K562 (cell line): Measurements from ENCODE around the gene FARSA. TPM values are rescaled to one million over a fixed set of nuclear protein-coding genes. Genes with fewer than 3 reads are reported as not detected.

ENCODE experiments used
- ATAC-seq: fragments of 200-7000 bp; cut with Tn5 transposase; 3 replicates; pipeline ENCODE4 v1.9.1; 2020; ENCODE audit warnings: moderate library complexity
- BruUV-seq: library from RNA; stranded (reverse); fragments of 400-500 nt; replicated peaks from 2 replicates; lab custom pipeline; 2021; lab: Mats Ljungman, UMichigan
- CTCF ChIA-PET: fragments of 300-600 bp; formaldehyde crosslinking; extraction: SDS; loops from one replicate; lab custom pipeline; 2021; ENCODE audit warnings: low intra/inter-chr PET ratio; lab: Yijun Ruan, JAX
- POLR2A ChIA-PET: fragments of 300-600, 350-650 bp; sonication (Branson Sonifier 250); formaldehyde crosslinking; extraction: SDS; loops from one replicate; lab custom pipeline; 2021; ENCODE audit warnings: antibody characterized with exemption, inconsistent platforms; lab: Yijun Ruan, JAX
- DNase-seq, 4 experiments: peaks; one replicate each; pipeline versions ENCODE4 v3.0.0 to v3.0.0-alpha.2; 2011 to 2018; ENCODE audit warnings: low spot score in 3 of 4, mixed read lengths in 3 of 4; ENCODE audit errors: extremely low read depth in 1 of 4
- FAIRE-seq: peaks from 2 replicates; lab custom pipeline; 2011; peaks lifted over from hg19 to GRCh38; lab: Jason Lieb, UNC
- H2AFZ ChIP-seq: 2 replicates; pipeline ENCODE4 v1.6.0; 2011; ENCODE audit warnings: low read depth, low read length, control low read depth, inconsistent platforms
- H3K27ac ChIP-seq: fragments of 200-600 bp; 3 replicates; pipeline ENCODE4 v1.8.0; 2011; ENCODE audit warnings: low read depth, mild to moderate bottlenecking, control low read depth, inconsistent platforms, low read length, moderate library complexity, mixed read lengths; ENCODE audit errors: extremely low read depth
- H3K27me3 ChIP-seq, 2 experiments: fragments of 300-600 bp in 1 of 2; 2 replicates in 1 of 2; 3 replicates in 1 of 2; pipeline versions ENCODE4 v1.6.0 to v1.8.0; 2011; ENCODE audit warnings: inconsistent platforms in 2 of 2, low read length in 2 of 2, mild to moderate bottlenecking in 1 of 2, mixed read lengths in 1 of 2, moderate library complexity in 1 of 2; ENCODE audit not compliant: control insufficient read depth in 2 of 2, insufficient read depth in 2 of 2
- H3K36me3 ChIP-seq: fragments of 300-600 bp; 3 replicates; pipeline ENCODE4 v1.8.0; 2011; ENCODE audit warnings: mild to moderate bottlenecking, low read length, inconsistent platforms; ENCODE audit not compliant: control insufficient read depth, insufficient read depth
- H3K4me1 ChIP-seq, 2 experiments: fragments of 200-600 bp in 1 of 2; replicated peaks in 1 of 2; 2 replicates in 1 of 2; 3 replicates in 1 of 2; pipeline versions ENCODE4 v1.5.1 to v1.8.0; 2011; ENCODE audit warnings: inconsistent platforms in 2 of 2, low read length in 2 of 2, mild to moderate bottlenecking in 1 of 2, mixed read lengths in 1 of 2, moderate library complexity in 1 of 2; ENCODE audit not compliant: control insufficient read depth in 2 of 2, insufficient read depth in 2 of 2
- H3K4me2 ChIP-seq: 2 replicates; pipeline ENCODE4 v1.6.1; 2011; ENCODE audit warnings: low read length, control low read depth, inconsistent platforms, mixed read lengths; ENCODE audit not compliant: insufficient read depth
- H3K4me3 ChIP-seq: fragments of 200-600 bp; sonication (generic), shearing (Covaris generic); 2 replicates; pipeline ENCODE4 v1.5.1; 2016; ENCODE audit warnings: control low read depth, inconsistent platforms
- H3K79me2 ChIP-seq: fragments of 200-600 bp; 3 replicates; pipeline ENCODE4 v1.8.0; 2011; ENCODE audit warnings: low read length, inconsistent platforms; ENCODE audit not compliant: control insufficient read depth, insufficient read depth
- H3K9ac ChIP-seq, 2 experiments: 2 replicates each; pipeline versions ENCODE4 v1.6.0 to v1.6.1; 2011; ENCODE audit warnings: low read depth in 2 of 2, low read length in 2 of 2, control low read depth in 1 of 2, inconsistent platforms in 1 of 2, mild to moderate bottlenecking in 1 of 2, mixed read lengths in 1 of 2; ENCODE audit not compliant: insufficient read depth in 1 of 2
- H3K9me1 ChIP-seq: one replicate; pipeline ENCODE4 v1.6.0; 2011; ENCODE audit warnings: inconsistent platforms, mild to moderate bottlenecking, low read length, moderate library complexity; ENCODE audit not compliant: control insufficient read depth, insufficient read depth
- H3K9me3 ChIP-seq: replicated peaks from 2 replicates; pipeline ENCODE4 v1.5.1; 2011; ENCODE audit warnings: low read depth, low read length, inconsistent platforms; ENCODE audit not compliant: control insufficient read depth, insufficient read depth
- H4K20me1 ChIP-seq: replicated peaks from 2 replicates; pipeline ENCODE4 v1.6.1; 2011; ENCODE audit warnings: low read length, inconsistent platforms, mixed read lengths; ENCODE audit not compliant: control insufficient read depth, insufficient read depth
- ARID4B ChIP-seq: sonication (generic); formaldehyde crosslinking; IDR thresholded peaks from 2 replicates; pipeline ENCODE4 v1.8.0; 2022; ENCODE audit warnings: mild to moderate bottlenecking, missing genetic modification reagents
- CBFA2T3 ChIP-seq: fragments of 450-650 bp; IDR thresholded peaks from 2 replicates; pipeline ENCODE4 v1.6.1; 2017
- CSDE1 ChIP-seq, 2 experiments: fragments of 450-650 bp; IDR thresholded peaks; 2 replicates each; pipeline ENCODE4 v1.6.1; 2016; ENCODE audit warnings: mild to moderate bottlenecking in 1 of 2
- CTCF ChIP-seq, 3 experiments: IDR thresholded peaks in 2 of 3; conservative IDR thresholded peaks in 1 of 3; 2 replicates each; pipeline ENCODE4 v1.5.1; 2011 to 2012; ENCODE audit warnings: low read length in 3 of 3, mild to moderate bottlenecking in 3 of 3, control low read depth in 2 of 3, improper control_type of control experiment in 1 of 3, inconsistent platforms in 1 of 3, low read depth in 1 of 3, mixed read lengths in 1 of 3, moderate library complexity in 1 of 3; ENCODE audit not compliant: insufficient read depth in 2 of 3
- HMGN3 ChIP-seq: IDR thresholded peaks from 2 replicates; pipeline ENCODE4 v1.6.1; 2011; ENCODE audit warnings: borderline replicate concordance, low read depth, mild to moderate bottlenecking, mixed read lengths, low read length; ENCODE audit not compliant: insufficient read length; ENCODE audit errors: extremely low read depth
- MEIS2 ChIP-seq: fragments of 450-650 bp; IDR thresholded peaks from 2 replicates; pipeline ENCODE4 v1.6.1; 2014; ENCODE audit warnings: mild to moderate bottlenecking; ENCODE audit not compliant: partially characterized antibody
- NBN ChIP-seq: fragments of 450-650 bp; IDR thresholded peaks from 2 replicates; pipeline ENCODE4 v1.6.1; 2016; ENCODE audit warnings: low read depth, mild to moderate bottlenecking
- ZNF316 ChIP-seq: fragments of 450-650 bp; IDR thresholded peaks from 2 replicates; pipeline ENCODE4 v1.6.1; 2016
- WGBS: fragments of 100-300 bp; shearing (Covaris generic); methylation state at CpG from one replicate; pipeline ENCODE4 v1.1.6; 2016; ENCODE audit warnings: low coverage, mixed read lengths; ENCODE audit not compliant: insufficient coverage; ENCODE audit errors: missing lambda C conversion rate; 5-methylcytosine and 5-hydroxymethylcytosine counted together
- in situ Hi-C: fragments of 300-500 bp; cut with MboI; formaldehyde crosslinking; loops from 4 replicates; pipeline ENCODE4 v1.15.0; 2018; ENCODE audit warnings: inconsistent platforms, mixed read lengths
- intact Hi-C: fragments of 100-400 bp; cut with micrococcal nuclease; formaldehyde crosslinking; loops from 2 replicates; pipeline ENCODE4 v1.14.2; 2022
- polyA plus RNA-seq, 8 experiments: library from polyadenylated mRNA; depleted of rRNA in 4 of 8; stranded (reverse) in 5 of 8; unstranded in 3 of 8; fragments of >200 nt; fragmentation: Nextera tagmentation in 2 of 8; fragmentation: Illumina TruSeq in 1 of 8; extraction: Ambion mirVana in 2 of 8; extraction: Trizol in 1 of 8; gene quantifications; 2 replicates each; pipeline versions ENCODE4 v1.2.1 to v1.2.3, GENCODE V29; 2011 to 2014; ENCODE audit warnings: inconsistent platforms in 1 of 8, missing spikeins in 1 of 8
- total RNA-seq, 7 experiments: library from RNA; depleted of rRNA in 6 of 7; stranded (reverse); fragments of >200 nt in 6 of 7; fragmentation: Illumina TruSeq in 2 of 7; extraction: Trizol in 2 of 7; gene quantifications; 2 replicates each; pipeline versions ENCODE4 v1.2.1 to v1.2.3, GENCODE V29; 2011 to 2021; ENCODE audit warnings: low replicate concordance in 1 of 7
- TF ChIP-seq, protein P1 (sequence below): IDR thresholded peaks from 2 replicates; pipeline ENCODE4 v1.6.1; 2016; ENCODE audit warnings: missing genetic modification characterization, missing compliant biosample characterization

Gene FARSA
- total and polyA plus RNA-seq, 9 of the 15 experiments (the other 6 are each of a cell fraction or from before 2014, with no cell fraction given), result 25.2 to 237 (median 89.6) TPM

DNA sequence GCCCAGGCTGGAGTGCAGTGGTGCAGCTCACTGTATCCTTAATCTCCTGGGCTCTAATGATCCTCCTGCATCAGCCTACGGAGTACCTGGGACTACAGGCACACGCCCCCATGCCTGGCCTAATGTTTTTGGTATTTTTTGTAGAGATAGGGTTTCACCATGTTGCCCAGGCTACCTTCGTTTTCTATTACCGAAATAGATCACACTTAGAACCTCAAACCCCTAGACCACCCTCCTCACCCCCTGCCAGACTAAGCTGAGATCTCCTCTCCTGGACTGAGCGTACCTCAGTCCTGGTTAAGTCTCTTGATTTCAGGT lies 46.9 kb downstream of the FARSA start (continued):
- TF ChIP-seq ARID4B, result peak; percentile 15; the same call in 1 of the 2 replicates

DNA sequence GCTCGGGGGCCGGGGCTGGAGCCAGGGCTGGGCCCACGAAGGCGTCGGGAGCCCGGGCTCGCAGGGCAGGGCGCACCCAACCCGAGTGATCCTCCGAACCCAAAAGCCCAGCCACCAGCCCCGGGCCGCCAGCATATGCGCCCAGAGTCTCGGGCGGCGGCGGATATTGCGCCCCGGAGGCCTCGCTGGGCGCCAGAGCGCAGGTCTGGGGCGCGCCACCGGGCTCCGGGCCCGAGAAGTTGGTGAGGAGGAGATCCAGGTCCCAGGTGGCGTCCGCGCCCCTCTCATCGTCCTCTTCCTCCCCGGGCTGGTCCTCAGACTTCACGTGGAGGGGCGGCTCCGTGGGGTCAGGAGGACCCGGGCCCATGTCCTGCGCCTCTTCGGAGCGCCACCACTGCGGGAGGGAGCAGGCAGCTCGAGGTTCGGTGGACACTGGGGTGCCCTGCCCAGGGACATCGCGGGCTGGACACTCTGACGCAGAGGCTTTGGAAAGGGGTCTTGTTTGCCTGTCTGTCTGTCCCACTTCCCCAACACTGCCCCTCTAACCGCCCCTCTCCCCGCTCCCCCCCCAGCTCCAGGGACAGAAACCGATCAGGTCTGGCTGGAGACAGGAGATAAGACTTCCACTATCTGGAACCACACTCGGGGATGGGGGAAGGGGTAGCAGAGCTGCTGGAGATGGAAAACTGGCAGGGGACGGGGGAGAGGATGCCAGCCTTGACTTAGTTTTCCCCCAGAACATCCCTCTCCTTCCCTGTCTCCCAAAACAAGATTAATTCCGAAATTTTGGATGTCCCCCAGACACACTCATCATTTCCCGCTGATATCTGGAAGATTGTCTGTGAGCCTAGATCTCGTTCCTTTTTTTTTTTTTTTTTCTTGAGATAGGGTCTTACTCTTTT lies 47.5 kb downstream of the FARSA start:
- peaks cover 5% of the 10 kb centered on the region; the same call in 1 of the 2 replicates for H4K20me1 ChIP-seq
- peak; percentile 11 for ATAC-seq
- no peaks in the 10 kb centered on the region for H3K9me1 ChIP-seq
- H3K4me3 ChIP-seq, result peak overlapping the region; percentile 70
- H3K36me3 ChIP-seq, result peaks cover 30% of the 10 kb centered on the region
- H3K9me3 ChIP-seq, result no peaks in the 10 kb centered on the region
- H3K27ac ChIP-seq, result peak overlapping the region; percentile 96
- no TSS peak for BruUV-seq
- peaks cover 70% of the 10 kb centered on the region for H3K79me2 ChIP-seq
- H3K4me2 ChIP-seq, result peak overlapping the region; percentile 100
- H3K27me3 ChIP-seq, result no peaks in the 10 kb centered on the region
- H2AFZ ChIP-seq, result peak overlapping the region; percentile 73; the same call in 1 of the 2 replicates
- in situ Hi-C loops (no loop called here), intact Hi-C loops (loop anchor here (1.0 to 5.0 kb wide), 4 partner anchors 33 to 81 kb away; partner anchors contain the start of genes CALR, DAND5, MAST1 and SYCE2)
- 0% methylated on average over 42 of the region's 53 CpGs for WGBS
- FAIRE-seq, result peak; percentile 74
- peak overlapping the region; percentile 94 to 95 for H3K9ac ChIP-seq
- DNase-seq, result peak; percentile 73 to 89 (median 82)
- H3K4me1 ChIP-seq, result peaks cover 42 to 81% of the 10 kb centered on the region in 2 experiments; a peak in 4 of 5 replicates
- ChIA-PET CTCF (interaction anchor here (0.8 to 1.2 kb wide), 3 partner anchors 61 to 79 kb away, joined by 3 to 7 read pairs (median 3); partner anchors contain the start of gene GADD45GIP1), POLR2A (interaction anchor here (0.6 to 5.9 kb wide), 19 partner anchors 9 to 1246 kb away, joined by 3 to 37 read pairs (median 4); partner anchors contain the start of genes GET3 and RAD23A)
- TF ChIP-seq CTCF (IDR thresholded peaks at IDR 0.05 in 2 of 3, conservative IDR thresholded peaks at IDR 0.05 in 1 of 3; ENCODE audit: insufficient read depth in 2 of 3, low read depth in 1 of 3, low read length in 3 of 3) (no peak), HMGN3 (peak; percentile 61), ZNF316 (no peak), NBN (peak; percentile 33; the same call in 1 of the 2 replicates), CSDE1 (IDR thresholded peaks at IDR 0.05) (no peak; a peak in 1 of 4 replicates), MEIS2 (peak; percentile 33), CBFA2T3 (peak; percentile 96)
- TF ChIP-seq, protein P1, sequence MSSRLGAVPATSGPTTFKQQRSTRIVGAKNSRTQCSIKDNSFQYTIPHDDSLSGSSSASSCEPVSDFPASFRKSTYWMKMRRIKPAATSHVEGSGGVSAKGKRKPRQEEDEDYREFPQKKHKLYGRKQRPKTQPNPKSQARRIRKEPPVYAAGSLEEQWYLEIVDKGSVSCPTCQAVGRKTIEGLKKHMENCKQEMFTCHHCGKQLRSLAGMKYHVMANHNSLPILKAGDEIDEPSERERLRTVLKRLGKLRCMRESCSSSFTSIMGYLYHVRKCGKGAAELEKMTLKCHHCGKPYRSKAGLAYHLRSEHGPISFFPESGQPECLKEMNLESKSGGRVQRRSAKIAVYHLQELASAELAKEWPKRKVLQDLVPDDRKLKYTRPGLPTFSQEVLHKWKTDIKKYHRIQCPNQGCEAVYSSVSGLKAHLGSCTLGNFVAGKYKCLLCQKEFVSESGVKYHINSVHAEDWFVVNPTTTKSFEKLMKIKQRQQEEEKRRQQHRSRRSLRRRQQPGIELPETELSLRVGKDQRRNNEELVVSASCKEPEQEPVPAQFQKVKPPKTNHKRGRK (tag), result 0 out of 2 replicates have a peak, but pooled peaks have one; percentile 13
